WERI-Rb-1 (cell line): ENCODE results near the gene FRMD4A.
"Not testable (repeated sequence)": the region's sequence is repeated elsewhere in the genome, so short reads cannot be mapped to it uniquely, and the experiment has no call there.

Experiments used
- DNase-seq: peaks from one replicate; pipeline ENCODE4 v3.0.0-alpha.2; 2020
- H3K27ac ChIP-seq: fragments of 250-450 bp; sonication (Bioruptor Pico); 2 replicates; pipeline ENCODE4 v1.5.1; 2020; ENCODE audit warnings: mild to moderate bottlenecking, moderate library complexity
- H3K27me3 ChIP-seq: fragments of 250-450 bp; sonication (Bioruptor Pico); 2 replicates; pipeline ENCODE4 v1.5.1; 2021; ENCODE audit warnings: mild to moderate bottlenecking, low read depth, moderate library complexity; ENCODE audit not compliant: insufficient read depth, severe bottlenecking
- H3K36me3 ChIP-seq: fragments of 250-450 bp; sonication (Bioruptor Pico); 2 replicates; pipeline ENCODE4 v1.5.1; 2020; ENCODE audit warnings: mild to moderate bottlenecking, moderate library complexity
- H3K4me3 ChIP-seq: 2 replicates; pipeline ENCODE4 v1.5.1; 2011; ENCODE audit warnings: low read depth, mild to moderate bottlenecking, control low read depth, low read length
- H3K9me3 ChIP-seq: fragments of 250-450 bp; sonication (Bioruptor Pico); 2 replicates; pipeline ENCODE4 v1.5.1; 2021; ENCODE audit warnings: mild to moderate bottlenecking, moderate library complexity; ENCODE audit not compliant: severe bottlenecking
- TF ChIP-seq, protein P1 (sequence below): IDR thresholded peaks from 2 replicates; pipeline ENCODE4 v1.5.1; 2011; ENCODE audit warnings: low read depth, mild to moderate bottlenecking, control low read depth, inconsistent platforms, low read length

The FRMD4A gene

GRCh38 chr10:13831711-13832141 lies 499.0 kb downstream of the FRMD4A start:
- Histone ChIP-seq H3K36me3 (no peaks in the 10 kb centered on the region), H3K4me3 (no peak overlapping the region), H3K27me3 (no peaks in the 10 kb centered on the region), H3K9me3 (no peaks in the 10 kb centered on the region), H3K27ac (no peak overlapping the region)
- no peak for DNase-seq
- TF ChIP-seq, protein P1, sequence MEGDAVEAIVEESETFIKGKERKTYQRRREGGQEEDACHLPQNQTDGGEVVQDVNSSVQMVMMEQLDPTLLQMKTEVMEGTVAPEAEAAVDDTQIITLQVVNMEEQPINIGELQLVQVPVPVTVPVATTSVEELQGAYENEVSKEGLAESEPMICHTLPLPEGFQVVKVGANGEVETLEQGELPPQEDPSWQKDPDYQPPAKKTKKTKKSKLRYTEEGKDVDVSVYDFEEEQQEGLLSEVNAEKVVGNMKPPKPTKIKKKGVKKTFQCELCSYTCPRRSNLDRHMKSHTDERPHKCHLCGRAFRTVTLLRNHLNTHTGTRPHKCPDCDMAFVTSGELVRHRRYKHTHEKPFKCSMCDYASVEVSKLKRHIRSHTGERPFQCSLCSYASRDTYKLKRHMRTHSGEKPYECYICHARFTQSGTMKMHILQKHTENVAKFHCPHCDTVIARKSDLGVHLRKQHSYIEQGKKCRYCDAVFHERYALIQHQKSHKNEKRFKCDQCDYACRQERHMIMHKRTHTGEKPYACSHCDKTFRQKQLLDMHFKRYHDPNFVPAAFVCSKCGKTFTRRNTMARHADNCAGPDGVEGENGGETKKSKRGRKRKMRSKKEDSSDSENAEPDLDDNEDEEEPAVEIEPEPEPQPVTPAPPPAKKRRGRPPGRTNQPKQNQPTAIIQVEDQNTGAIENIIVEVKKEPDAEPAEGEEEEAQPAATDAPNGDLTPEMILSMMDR, result no peak

DNA sequence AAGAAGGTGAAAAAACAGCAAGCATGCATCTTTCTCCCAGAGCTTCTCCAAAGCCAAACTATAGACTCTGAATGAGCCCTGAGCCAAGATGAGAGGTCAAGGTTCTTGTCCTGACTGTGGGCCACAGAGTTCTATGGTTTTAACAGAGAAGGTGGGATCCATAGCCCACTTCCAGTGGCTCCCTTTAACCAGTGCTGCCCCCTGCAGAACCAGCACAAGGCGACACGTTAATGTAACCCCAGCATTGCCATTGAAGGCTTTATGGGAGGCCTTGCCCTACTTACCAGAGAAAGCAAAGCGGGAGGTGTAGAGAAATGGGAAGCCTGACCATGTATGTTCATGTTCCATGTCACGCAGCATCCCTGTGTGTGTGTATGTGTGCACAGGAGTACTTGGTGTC lies 500.3 kb downstream of the FRMD4A start:
- TF ChIP-seq, protein P1, result no peak
- no peak overlapping the region for H3K27ac ChIP-seq
- H3K27me3 ChIP-seq, result no peaks in the 10 kb centered on the region
- no peaks in the 10 kb centered on the region for H3K36me3 ChIP-seq
- no peak overlapping the region for H3K4me3 ChIP-seq
- no peak for DNase-seq
- H3K9me3 ChIP-seq, result no peaks in the 10 kb centered on the region

- H3K27me3 ChIP-seq, result no peaks in the 10 kb centered on the region
- H3K36me3 ChIP-seq, result no peaks in the 10 kb centered on the region
- TF ChIP-seq, protein P1, result no peak
- no peak overlapping the region for H3K4me3 ChIP-seq
- H3K9me3 ChIP-seq, result no peaks in the 10 kb centered on the region
- no peak overlapping the region for H3K27ac ChIP-seq
- no peak for DNase-seq
These were observed 500.9 kb downstream of the FRMD4A start for GRCh38 chr10:13829790-13830189.

DNA sequence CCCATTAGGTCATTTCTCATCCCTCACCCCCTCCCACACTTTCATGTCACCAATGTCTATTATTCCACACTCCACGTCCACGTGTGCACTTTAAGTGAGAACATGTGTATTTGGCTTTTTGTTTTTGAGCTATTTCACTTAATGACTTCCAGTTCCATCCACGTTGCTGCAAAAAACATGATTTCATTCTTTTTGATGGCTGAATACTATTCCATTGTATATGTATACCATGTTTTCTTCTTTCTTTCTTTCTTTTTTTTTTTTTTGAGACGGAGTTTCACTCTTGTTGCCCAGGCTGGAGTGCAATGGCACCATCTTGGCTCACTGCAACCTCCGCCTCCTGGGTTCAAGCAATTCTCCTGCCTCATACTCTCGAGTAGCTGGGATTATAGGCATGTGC lies 502.4 kb downstream of the FRMD4A start:
- not testable (repeated sequence) for H3K4me3 ChIP-seq, DNase-seq, H3K27ac ChIP-seq, H3K27me3 ChIP-seq, H3K36me3 ChIP-seq, H3K9me3 ChIP-seq

DNA sequence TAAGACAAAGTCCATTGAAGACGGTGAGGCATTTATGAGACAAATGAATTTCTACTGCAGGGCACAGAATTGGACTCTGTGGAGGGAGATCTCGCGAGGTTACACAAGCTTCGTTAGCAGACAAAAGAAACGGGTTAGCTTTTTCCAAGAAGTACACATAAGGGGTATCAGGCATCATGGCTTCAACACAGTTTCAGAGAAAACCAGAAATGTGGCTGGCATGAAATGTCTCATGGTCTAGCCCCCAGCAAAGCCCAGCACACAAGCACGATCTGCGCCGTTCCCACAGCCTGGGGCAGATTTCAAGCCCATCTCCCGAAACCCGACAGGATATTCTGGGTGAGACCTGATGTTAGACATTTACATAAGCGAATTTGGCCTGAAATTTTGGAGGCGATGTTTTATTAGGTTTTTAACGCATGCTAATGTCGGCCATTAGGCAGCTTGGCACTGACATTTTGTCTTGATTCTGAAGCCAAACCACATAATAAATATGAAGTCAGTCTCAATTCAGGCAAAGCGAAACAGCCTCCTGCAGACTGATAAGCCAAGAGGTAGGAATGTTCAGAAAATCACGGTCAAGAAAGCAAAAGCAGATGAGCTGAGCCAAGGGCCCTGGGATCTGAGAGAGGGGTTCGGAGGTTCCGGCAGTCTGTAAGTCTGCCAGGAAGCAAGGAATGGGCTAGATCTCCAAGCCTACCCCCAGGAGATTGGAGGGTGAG lies 503.5 kb downstream of the FRMD4A start:
- H3K4me3 ChIP-seq, result no peak overlapping the region
- no peak overlapping the region for H3K27ac ChIP-seq
- H3K27me3 ChIP-seq, result no peaks in the 10 kb centered on the region
- no peaks in the 10 kb centered on the region for H3K9me3 ChIP-seq
- TF ChIP-seq, protein P1, result no peak
- no peak for DNase-seq
- H3K36me3 ChIP-seq, result no peaks in the 10 kb centered on the region

DNA sequence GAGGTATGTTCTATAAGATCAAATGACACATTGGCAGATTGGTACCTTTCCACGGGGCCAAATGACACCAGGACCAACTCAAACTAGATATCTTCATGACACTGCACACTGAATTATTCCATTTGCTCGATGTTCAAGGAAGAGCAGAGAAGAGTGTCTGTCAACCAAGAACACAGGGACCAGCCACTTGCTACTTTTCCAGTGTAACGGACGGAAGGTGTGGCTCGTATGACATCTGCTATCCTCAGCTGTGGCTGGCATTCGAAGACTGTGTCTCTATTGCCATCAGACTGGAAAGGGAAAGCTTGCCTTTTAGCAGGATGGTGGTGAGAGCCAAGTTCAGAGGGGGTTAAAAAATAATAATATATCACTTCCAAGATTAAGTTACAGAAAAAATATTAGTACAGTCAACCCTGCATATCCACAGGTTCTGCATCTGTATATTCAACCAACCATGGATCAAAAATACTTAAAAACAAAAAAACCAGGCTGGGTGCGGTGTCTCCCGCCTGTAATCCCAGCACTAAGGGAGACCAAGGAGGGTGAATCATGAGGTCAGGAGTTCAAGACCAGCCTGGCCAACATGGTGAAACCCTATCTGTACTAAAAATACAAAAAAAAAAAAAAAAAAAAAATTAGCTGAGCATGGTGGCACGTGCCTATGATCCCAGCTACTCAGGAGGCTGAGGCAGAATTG lies 506.9 kb downstream of the FRMD4A start:
- Histone ChIP-seq H3K4me3 (no peak overlapping the region), H3K36me3 (no peaks in the 10 kb centered on the region), H3K9me3 (no peaks in the 10 kb centered on the region), H3K27me3 (no peaks in the 10 kb centered on the region), H3K27ac (no peak overlapping the region)
- no peak for DNase-seq
- TF ChIP-seq, protein P1, result no peak
